Gastrocnemius medialis (tissue), 4 donors: Measurements from ENCODE around the gene ARHGAP15.

Source experiments
- POLR2A ChIP-seq, 2 donors: fragments of 450-650 bp; IDR thresholded peaks; one replicate each; pipeline ENCODE4 v1.6.1; 2017; ENCODE audit warnings: antibody characterized with exemption in 2 of 2, mild to moderate bottlenecking in 2 of 2, moderate library complexity in 2 of 2
- TF ChIP-seq, protein P1 (sequence below), 5 experiments: fragments of 450-650 bp in 3 of 5; fragments of 200-600 bp in 2 of 5; sonication (generic) in 2 of 5; IDR thresholded peaks in 4 of 5; conservative IDR thresholded peaks in 1 of 5; 1 replicate in 4 of 5; 2 replicates in 1 of 5; pipeline ENCODE4 v1.5.1; 2016 to 2019; ENCODE audit warnings: antibody characterized with exemption in 5 of 5, mild to moderate bottlenecking in 3 of 5, moderate library complexity in 3 of 5

DNA sequence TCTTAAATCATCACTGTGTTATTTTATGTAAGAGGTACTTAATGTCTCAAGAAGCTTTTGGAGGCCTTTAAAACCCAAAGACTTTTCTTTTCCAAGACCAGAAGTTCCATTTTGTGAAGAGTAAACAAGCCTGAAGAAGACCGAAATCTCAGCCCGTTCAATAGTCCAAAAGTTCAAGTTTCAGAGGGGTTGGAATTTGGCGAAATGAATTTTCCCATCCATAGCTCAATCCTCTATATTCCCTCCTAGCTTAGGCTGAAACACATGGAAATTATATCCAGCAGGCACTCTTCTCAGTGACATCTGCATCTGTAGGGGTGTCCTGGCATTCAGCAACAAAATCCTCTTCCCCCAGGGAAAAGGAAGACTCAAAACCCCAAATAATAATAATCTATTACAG lies 344.6 kb downstream of the ARHGAP15 start:
- TF ChIP-seq, protein P1, sequence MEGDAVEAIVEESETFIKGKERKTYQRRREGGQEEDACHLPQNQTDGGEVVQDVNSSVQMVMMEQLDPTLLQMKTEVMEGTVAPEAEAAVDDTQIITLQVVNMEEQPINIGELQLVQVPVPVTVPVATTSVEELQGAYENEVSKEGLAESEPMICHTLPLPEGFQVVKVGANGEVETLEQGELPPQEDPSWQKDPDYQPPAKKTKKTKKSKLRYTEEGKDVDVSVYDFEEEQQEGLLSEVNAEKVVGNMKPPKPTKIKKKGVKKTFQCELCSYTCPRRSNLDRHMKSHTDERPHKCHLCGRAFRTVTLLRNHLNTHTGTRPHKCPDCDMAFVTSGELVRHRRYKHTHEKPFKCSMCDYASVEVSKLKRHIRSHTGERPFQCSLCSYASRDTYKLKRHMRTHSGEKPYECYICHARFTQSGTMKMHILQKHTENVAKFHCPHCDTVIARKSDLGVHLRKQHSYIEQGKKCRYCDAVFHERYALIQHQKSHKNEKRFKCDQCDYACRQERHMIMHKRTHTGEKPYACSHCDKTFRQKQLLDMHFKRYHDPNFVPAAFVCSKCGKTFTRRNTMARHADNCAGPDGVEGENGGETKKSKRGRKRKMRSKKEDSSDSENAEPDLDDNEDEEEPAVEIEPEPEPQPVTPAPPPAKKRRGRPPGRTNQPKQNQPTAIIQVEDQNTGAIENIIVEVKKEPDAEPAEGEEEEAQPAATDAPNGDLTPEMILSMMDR (IDR thresholded peaks at IDR 0.05 in 4 of 5, conservative IDR thresholded peaks at IDR 0.05 in 1 of 5) = no peak
- no peak for TF ChIP-seq POLR2A (IDR thresholded peaks at IDR 0.05)
